GDM1 (cell line): ENCODE data around the gene PLXNA4.

Source experiments
- DNase-seq: peaks from one replicate; lab custom pipeline; 2025; lab: John Stamatoyannopoulos, UW

The PLXNA4 gene

GRCh38 chr7:132562690-132563089 lies 13.6 kb downstream of the PLXNA4 start:
- DNase-seq: no peak

GRCh38 chr7:132561763-132562162 lies 14.5 kb downstream of the PLXNA4 start:
- DNase-seq: no peak

- no peak for DNase-seq
Observed at GRCh38 chr7:132560825-132561529, 15.3 kb downstream of the PLXNA4 start.

- no peak for DNase-seq
Observed at GRCh38 chr7:132560105-132560504, 16.2 kb downstream of the PLXNA4 start.

- DNase-seq: peak; percentile 20
Observed at GRCh38 chr7:132558815-132559214, 17.5 kb downstream of the PLXNA4 start.

- DNase-seq: no peak
Observed at GRCh38 chr7:132557489-132558044, 18.7 kb downstream of the PLXNA4 start.

- DNase-seq: no peak
Observed at GRCh38 chr7:132554446-132554845, 21.8 kb downstream of the PLXNA4 start.

GRCh38 chr7:132553031-132553430 lies 23.2 kb downstream of the PLXNA4 start:
- DNase-seq: no peak

GRCh38 chr7:132551886-132552285 lies 24.4 kb downstream of the PLXNA4 start:
- DNase-seq: no peak

GRCh38 chr7:132551439-132551838 lies 24.8 kb downstream of the PLXNA4 start:
- DNase-seq: no peak

- no peak for DNase-seq
Observed at GRCh38 chr7:132548489-132549078, 27.7 kb downstream of the PLXNA4 start.

- DNase-seq: no peak
Observed at GRCh38 chr7:132547821-132548220, 28.4 kb downstream of the PLXNA4 start.

GRCh38 chr7:132546366-132547127 lies 29.7 kb downstream of the PLXNA4 start:
- DNase-seq: no peak

GRCh38 chr7:132545756-132546155 lies 30.5 kb downstream of the PLXNA4 start:
- DNase-seq: no peak

GRCh38 chr7:132544999-132545398 lies 31.3 kb downstream of the PLXNA4 start:
- DNase-seq: no peak

GRCh38 chr7:132544025-132544424 lies 32.2 kb downstream of the PLXNA4 start:
- no peak for DNase-seq

- DNase-seq: no peak
Observed at GRCh38 chr7:132542895-132543294, 33.4 kb downstream of the PLXNA4 start.

GRCh38 chr7:132541656-132542055 lies 34.6 kb downstream of the PLXNA4 start:
- DNase-seq: no peak

GRCh38 chr7:132537456-132538145 lies 38.7 kb downstream of the PLXNA4 start:
- no peak for DNase-seq

GRCh38 chr7:132536654-132537395 lies 39.4 kb downstream of the PLXNA4 start:
- DNase-seq: no peak

GRCh38 chr7:132533916-132534315 lies 42.4 kb downstream of the PLXNA4 start:
- no peak for DNase-seq
